Measurements from ENCODE around the gene C5orf22. TPM values are rescaled to one million over a fixed set of nuclear protein-coding genes. Genes with fewer than 3 reads are reported as not detected.

The C5orf22 gene
- 47.6 and 49.9 TPM in 2 replicates for total RNA-seq (2013; cell fraction: nucleolus; rRNA removed)
- total RNA-seq (2014; rRNA removed) (23.0 and 24.4 TPM in 2 replicates), total RNA-seq (2014; rRNA removed; fragmentation: Illumina TruSeq; extraction: Trizol) (21.8 and 23.7 TPM in 2 replicates), total RNA-seq (2021) (21.7 and 24.9 TPM in 2 replicates), polyA plus RNA-seq (2011; rRNA removed) (35.5 and 49.3 TPM in 2 replicates), polyA plus RNA-seq (2014; fragmentation: Illumina TruSeq; extraction: Trizol) (30.6 and 35.9 TPM in 2 replicates), polyA plus RNA-seq (2014; fragmentation: Nextera tagmentation; extraction: Ambion mirVana) (10 to 100 TPM; 10.5 to 14.7 TPM), polyA plus RNA-seq (2014; rRNA removed) (15.6 and 18.1 TPM in 2 replicates), polyA plus RNA-seq (2016; fragmentation: Nextera tagmentation; extraction: Ambion mirVana) (10 to 100 TPM; 34.0 to 35.2 TPM), polyA minus RNA-seq (2011; rRNA and poly(A)+ RNA removed) (16.7 and 27.5 TPM in 2 replicates), Bru-seq, nascent RNA (percentile 80 among the genes with signal in this experiment), BruChase-seq, experiment 1, labeled RNA remaining after a 6-hour chase (percentile 87 among the genes with signal in this experiment), BruChase-seq, experiment 2, labeled RNA remaining after a 2-hour chase (percentile 86 among the genes with signal in this experiment)
- 8.1 TPM for polyA plus RNA-seq (2011; ENCODE audit: low read depth)
- 15.8 and 16.9 TPM in 2 replicates for polyA plus RNA-seq (2011; cell fraction: cytosol; rRNA removed)
- 11.0 and 12.1 TPM in 2 replicates for polyA plus RNA-seq (2011; cell fraction: nucleus; rRNA removed)
- polyA plus RNA-seq (2012): 9.6 and 11.0 TPM in 2 replicates
- 8.4 and 15.6 TPM in 2 replicates for polyA minus RNA-seq (2011; cell fraction: cytosol; rRNA and poly(A)+ RNA removed)
- polyA minus RNA-seq (2011; cell fraction: nucleus; rRNA and poly(A)+ RNA removed): 8.9 and 13.7 TPM in 2 replicates
- long read RNA-seq, experiment 1, transcript C5orf22-201 (9 exons, 3,612 nt): major isoform, 8 of 13 reads
- long read RNA-seq, experiment 1, partial matches to known transcripts: 1 of 13 reads
- long read RNA-seq, experiment 1, other reads (novel, unspliced or antisense): 3 of 13 reads
- long read RNA-seq, experiment 2, transcript C5orf22-201 (9 exons, 3,612 nt): major isoform, 15 of 39 reads
- long read RNA-seq, experiment 2, partial matches to known transcripts: 7 of 39 reads
- long read RNA-seq, experiment 2, other reads (novel, unspliced or antisense): 12 of 39 reads

- ATAC-seq: peak; percentile 96
- Histone ChIP-seq H3K27ac (ENCODE audit: control insufficient read depth, insufficient read depth) (peak within 1 kb of the TSS; percentile 86), H3K36me3 (ENCODE audit: control insufficient read depth in 2 of 2, insufficient read depth in 2 of 2, low read length in 1 of 2) (peaks cover 4 to 12% of the 10 kb centered on the region in 2 experiments), H3K4me2 (ENCODE audit: control insufficient read depth, insufficient read depth) (peak within 1 kb of the TSS; percentile 93), H4K20me1 (ENCODE audit: control insufficient read depth, insufficient read depth) (no peaks in the 10 kb centered on the region), H3K27me3 (replicated peaks in 1 of 2; ENCODE audit: control insufficient read depth in 2 of 2, insufficient read depth in 2 of 2, low read length in 1 of 2) (no peaks in the 10 kb centered on the region), H3K4me3 (peak within 1 kb of the TSS; percentile 92), H3K9me3 (replicated peaks; ENCODE audit: control insufficient read depth, insufficient read depth, low read length) (no peaks in the 10 kb centered on the region), H3K4me1 (ENCODE audit: control insufficient read depth, insufficient read depth, low read length) (peaks cover 17% of the 10 kb centered on the region), H3K79me2 (ENCODE audit: control insufficient read depth, insufficient read depth, low read length) (peaks cover 40% of the 10 kb centered on the region), H3K9ac (ENCODE audit: control insufficient read depth, insufficient read depth, low read length) (peak within 1 kb of the TSS; percentile 96), H2AFZ (ENCODE audit: control insufficient read depth, low read depth, low read length) (peak within 1 kb of the TSS; percentile 95)
- DNase-seq (ENCODE audit: low read depth, low spot score): peak; percentile 89
- ChIA-PET CTCF (interaction anchor here (1.0 to 1.6 kb wide), 3 partner anchors 10 to 24 kb away, joined by 3 to 9 read pairs (median 7); no protein-coding TSS in a partner anchor), RAD21 (ENCODE audit: unreplicated experiment) (interaction anchor here (1.0 kb wide), 1 partner anchor 561 kb away, joined by 4 read pairs; no protein-coding TSS in a partner anchor), POLR2A (interaction anchor here (0.7 to 1.0 kb wide), 4 partner anchors 9 to 20 kb away, joined by 3 to 5 read pairs (median 4); no protein-coding TSS in a partner anchor), SMC1A (ENCODE audit: uncharacterized antibody, unreplicated experiment) (interaction anchor here (0.6 to 1.6 kb wide), 5 partner anchors 8 to 621 kb away, joined by 3 to 6 read pairs (median 3); no protein-coding TSS in a partner anchor)
- in situ Hi-C loops (cut with MboI): no loop called here
- intact Hi-C loops (cut with micrococcal nuclease; ENCODE audit: unreplicated experiment): no loop called here
- under 1% methylated on average over 52 of the region's 52 CpGs for whole genome bisulfite sequencing (ENCODE audit: insufficient coverage, insufficient replicate concordance, low lambda C conversion rate, missing lambda C conversion rate)
- FAIRE-seq: peak; percentile 72
- BruUV-seq (replicated peaks): no TSS peak
- TF ChIP-seq SKIL (IDR thresholded peaks at IDR 0.05; ENCODE audit: low read depth, poor library complexity, severe bottlenecking) (peak; percentile 41), ZBTB40 (IDR thresholded peaks at IDR 0.05; ENCODE audit: borderline replicate concordance) (peak; percentile 95), TCF12 (IDR thresholded peaks at IDR 0.05; ENCODE audit: low read depth, low read length) (peak; percentile 31; the same call in 1 of the 2 replicates), MXI1 (IDR thresholded peaks at IDR 0.05; ENCODE audit: low read depth, low read length) (peak; percentile 40; the same call in 1 of the 2 replicates), E2F8 (IDR thresholded peaks at IDR 0.05; ENCODE audit: low read depth, partially characterized antibody) (peak; percentile 83), SUZ12 (IDR thresholded peaks at IDR 0.05; ENCODE audit: unreplicated experiment) (no peak), WRNIP1 (IDR thresholded peaks at IDR 0.05; ENCODE audit: borderline replicate concordance, low read depth, low read length) (no peak), ZNF24 (IDR thresholded peaks at IDR 0.05) (no peak)
Observed at GRCh38 chr5:31531888-31532547, at the start of gene C5orf22, which contains the start of gene DROSHA. TSS of gene C5orf22 (plus strand) at chr5:31532301. CDS start at chr5:31532393, 92 bp downstream. TSS of gene DROSHA (minus strand) at chr5:31532093. CDS start at chr5:31529059, 3,034 bp downstream.
